Measurements from ENCODE around the gene STK10.

The STK10 gene

DNA sequence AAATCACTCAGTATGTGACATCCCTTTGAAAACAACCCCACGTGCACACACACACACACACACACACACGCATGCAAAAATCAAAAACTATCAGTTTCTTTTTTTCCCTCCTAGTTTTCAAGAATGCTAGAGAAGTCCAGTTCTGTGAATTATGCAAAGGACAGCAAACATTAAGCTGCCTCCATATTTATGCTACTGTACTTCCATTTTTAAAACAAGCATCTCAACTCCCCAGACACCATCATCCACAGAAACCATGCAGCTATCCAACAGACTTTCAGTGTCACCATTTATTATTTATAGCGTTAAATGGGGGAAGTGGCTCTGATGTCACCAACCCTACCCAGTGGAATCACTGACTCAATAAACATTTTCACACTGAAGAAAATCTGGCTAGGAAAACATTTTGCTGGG is 183.2 kb downstream of the STK10 start:
- DNase-seq = no peak

GRCh38 chr5:172003746-172004145 is 184.3 kb downstream of the STK10 start:
- DNase-seq = no peak

GRCh38 chr5:172002840-172003512 is 185.0 kb downstream of the STK10 start:
- no peak for DNase-seq

DNA sequence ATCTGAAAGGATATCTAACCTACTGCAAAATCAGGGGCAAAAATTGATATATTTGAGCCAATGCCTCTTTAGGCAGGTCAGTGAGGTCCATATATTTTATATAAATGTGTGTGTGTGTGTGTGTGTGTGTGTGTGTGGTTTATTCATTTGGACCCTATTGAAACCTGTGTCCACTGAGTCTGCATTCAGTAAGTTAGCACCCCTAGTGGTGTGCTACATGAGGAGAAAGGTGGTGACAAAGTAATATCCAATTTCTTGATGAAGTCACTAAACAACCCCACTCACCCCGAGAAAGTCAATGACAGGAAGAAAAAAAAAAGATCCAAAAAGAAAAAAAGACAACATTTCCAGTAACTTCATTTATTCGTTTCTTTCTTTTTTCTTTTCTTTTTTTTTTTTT is 185.7 kb downstream of the STK10 start:
- no peak for DNase-seq

GRCh38 chr5:171999877-172000276 is 188.1 kb downstream of the STK10 start:
- no peak for DNase-seq

GRCh38 chr5:171999100-171999499 is 188.9 kb downstream of the STK10 start:
- no peak for DNase-seq

DNA sequence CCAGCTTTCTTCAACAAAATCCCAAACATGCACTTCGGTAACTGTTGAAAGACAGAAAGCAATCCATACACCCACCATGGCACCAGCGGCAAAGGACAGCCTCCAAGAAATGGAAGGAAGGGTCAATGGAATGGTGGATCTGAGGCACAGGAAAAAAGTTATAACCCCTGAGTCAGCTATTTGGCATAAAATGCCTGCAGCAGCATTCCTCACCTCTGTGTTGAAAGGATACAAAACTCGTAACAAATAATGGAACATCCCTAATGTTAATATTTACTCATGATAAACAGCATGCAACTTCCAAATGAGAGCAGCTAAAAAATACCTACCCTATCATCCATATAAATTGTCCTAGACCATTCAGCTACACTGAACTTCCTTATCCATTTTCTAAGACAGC is 191.0 kb downstream of the STK10 start:
- DNase-seq = no peak

DNA sequence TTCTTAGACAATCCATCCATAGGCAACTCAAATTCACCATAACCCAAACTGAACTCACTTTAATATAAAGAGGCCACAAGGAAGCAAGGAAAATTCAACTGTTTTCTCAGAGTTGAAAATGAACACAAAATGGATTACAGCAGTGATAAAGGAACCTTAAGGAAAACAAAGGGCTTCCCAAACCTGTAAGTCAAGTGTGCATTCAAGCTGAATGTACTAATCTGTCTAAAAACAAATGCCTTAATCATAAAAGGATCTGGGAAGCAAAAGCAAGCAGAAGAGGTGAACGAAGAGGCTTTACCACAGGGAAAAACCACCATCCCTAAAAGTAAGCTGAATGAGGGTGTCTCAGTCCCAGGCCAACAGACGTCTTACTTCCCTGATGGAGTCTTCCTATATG is 195.2 kb downstream of the STK10 start:
- no peak for DNase-seq

DNA sequence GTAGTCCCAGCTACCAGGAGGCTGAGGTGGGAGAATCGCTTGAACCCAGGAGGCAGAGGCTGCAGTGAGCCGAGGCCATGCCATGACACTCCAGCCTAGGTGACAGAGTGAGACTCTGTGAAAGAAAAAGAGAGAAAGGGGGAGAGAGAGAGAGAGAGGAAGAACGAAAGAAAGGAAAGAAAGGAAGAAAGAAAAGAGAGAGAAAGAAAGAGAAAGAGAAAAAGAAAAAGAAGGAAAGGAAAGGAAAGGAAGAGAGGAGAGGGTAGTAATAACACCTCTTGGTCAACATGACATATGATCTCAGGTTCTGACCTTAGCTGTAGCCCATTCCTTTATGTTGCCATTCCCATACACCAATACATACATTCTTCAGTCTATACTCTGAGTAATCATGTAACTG is 195.7 kb downstream of the STK10 start:
- DNase-seq = no peak

All from DMS 273 treated with DMSO at 0.1 percent for 48 hours (cell line).